GM12865 (cell line): Measurements from ENCODE around the gene PRPS1.

Experiments used
- DNase-seq: peaks from one replicate; pipeline ENCODE4 v3.0.0; 2010; ENCODE audit warnings: low read depth
- H3K4me3 ChIP-seq: 2 replicates; pipeline ENCODE4 v1.5.1; 2011; ENCODE audit warnings: mild to moderate bottlenecking, low read depth, low read length, control low read depth
- TF ChIP-seq, protein P1 (sequence below): IDR thresholded peaks from 2 replicates; pipeline ENCODE4 v1.5.1; 2011; ENCODE audit warnings: low read length, control low read depth, low read depth, inconsistent platforms; ENCODE audit not compliant: insufficient read depth; ENCODE audit errors: missing control alignments

Gene PRPS1

DNA sequence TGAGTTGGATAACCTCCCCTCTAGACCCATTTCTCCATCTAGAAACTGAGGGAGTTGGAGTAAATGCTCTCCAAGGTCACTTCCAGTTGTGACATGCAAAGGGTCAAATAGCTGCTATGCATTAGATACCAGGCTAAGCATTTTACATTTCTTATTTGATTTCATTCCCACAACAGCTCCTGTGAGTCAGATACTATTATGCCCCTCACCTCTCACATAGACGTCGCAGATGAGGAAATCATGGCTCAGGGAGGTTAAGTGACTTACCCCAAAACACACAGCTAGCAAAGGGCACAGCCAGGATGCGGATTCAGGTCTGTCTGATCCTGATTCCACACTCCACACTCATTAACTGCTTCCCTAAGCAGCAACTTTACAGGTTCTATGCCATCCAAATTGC lies 57.7 kb downstream of the PRPS1 start:
- H3K4me3 ChIP-seq, result no peak overlapping the region
- DNase-seq, result no peak
- TF ChIP-seq, protein P1, sequence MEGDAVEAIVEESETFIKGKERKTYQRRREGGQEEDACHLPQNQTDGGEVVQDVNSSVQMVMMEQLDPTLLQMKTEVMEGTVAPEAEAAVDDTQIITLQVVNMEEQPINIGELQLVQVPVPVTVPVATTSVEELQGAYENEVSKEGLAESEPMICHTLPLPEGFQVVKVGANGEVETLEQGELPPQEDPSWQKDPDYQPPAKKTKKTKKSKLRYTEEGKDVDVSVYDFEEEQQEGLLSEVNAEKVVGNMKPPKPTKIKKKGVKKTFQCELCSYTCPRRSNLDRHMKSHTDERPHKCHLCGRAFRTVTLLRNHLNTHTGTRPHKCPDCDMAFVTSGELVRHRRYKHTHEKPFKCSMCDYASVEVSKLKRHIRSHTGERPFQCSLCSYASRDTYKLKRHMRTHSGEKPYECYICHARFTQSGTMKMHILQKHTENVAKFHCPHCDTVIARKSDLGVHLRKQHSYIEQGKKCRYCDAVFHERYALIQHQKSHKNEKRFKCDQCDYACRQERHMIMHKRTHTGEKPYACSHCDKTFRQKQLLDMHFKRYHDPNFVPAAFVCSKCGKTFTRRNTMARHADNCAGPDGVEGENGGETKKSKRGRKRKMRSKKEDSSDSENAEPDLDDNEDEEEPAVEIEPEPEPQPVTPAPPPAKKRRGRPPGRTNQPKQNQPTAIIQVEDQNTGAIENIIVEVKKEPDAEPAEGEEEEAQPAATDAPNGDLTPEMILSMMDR, result no peak

DNA sequence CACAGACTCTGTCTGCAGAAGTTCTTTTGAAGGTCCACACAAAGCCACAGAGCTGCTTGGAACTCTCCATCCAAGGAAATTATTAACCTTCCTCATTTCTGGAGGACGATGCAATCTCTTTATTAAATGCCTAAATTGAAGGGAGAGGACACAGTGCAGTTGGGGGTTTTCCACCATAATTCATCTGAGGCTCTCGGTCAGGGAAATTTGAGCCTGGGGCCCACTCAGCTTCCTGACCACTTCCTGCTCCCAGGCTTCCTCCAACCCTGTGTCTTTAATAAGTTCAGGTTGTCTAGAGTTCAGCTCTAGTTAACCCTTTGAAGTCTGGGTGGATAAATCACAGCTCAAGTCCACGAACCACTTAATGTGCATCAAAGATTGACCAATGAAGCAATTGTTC lies 58.5 kb downstream of the PRPS1 start:
- TF ChIP-seq, protein P1, result no peak
- DNase-seq, result no peak
- no peak overlapping the region for H3K4me3 ChIP-seq

DNA sequence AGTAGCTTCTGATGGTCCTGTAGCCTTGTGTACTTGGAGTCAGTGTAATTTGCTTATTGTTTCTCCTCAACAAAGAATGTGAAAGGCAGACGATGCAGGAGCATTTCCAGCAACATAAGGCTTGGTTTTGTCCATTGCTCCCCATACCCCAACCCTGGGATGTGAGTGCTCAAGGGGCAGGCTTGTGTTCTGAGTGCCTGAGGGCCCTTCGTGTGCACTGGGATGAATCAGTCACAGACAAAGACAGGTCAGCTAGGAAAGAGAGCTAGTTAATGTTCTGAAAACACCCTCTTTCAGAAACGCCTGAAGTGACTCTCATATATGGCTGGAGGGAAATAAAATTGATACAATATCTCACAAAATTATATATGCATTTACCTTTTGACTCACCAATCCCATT lies 59.1 kb downstream of the PRPS1 start:
- no peak overlapping the region for H3K4me3 ChIP-seq
- TF ChIP-seq, protein P1, result no peak
- DNase-seq, result no peak

DNA sequence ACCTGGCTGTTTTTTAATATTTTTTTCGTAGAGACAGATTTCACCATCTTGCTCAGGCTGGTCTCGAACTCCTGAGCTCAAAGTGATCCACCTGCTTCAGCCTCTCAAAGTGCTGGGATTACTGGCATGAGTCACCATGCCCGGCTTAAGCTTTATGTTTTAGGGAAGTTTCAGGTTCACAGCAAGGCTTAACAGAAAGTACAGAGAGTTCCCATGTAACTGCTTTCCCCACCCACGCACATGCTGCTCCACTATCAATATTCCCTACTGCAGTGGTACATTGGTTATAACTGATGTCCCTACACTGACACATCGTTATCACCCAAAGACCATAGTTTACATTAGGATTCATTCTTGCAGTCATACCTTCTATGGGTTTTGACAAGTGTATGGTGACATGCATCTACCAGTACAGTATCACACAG lies 62.7 kb downstream of the PRPS1 start:
- H3K4me3 ChIP-seq, result no peak overlapping the region
- no peak for DNase-seq
- TF ChIP-seq, protein P1, result no peak

DNA sequence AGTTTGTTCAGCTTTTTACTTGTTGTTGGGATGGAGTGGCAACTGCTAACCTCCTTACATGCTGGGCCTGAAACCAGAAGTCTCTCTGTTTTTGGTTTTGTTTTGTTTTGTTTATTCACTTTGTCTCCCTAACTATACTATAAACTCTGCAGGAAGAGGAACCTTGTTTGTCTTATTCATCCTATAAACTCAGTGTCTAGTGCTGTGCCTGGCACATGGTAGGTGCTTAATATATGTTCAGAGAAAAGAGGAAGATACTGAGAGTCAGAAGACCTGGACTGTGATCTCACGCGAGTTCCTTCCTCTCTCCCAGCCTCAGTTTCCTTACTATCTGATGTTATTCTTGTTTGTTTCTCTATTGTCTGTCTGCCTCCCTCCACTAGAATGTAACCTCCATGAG lies 71.3 kb downstream of the PRPS1 start:
- TF ChIP-seq, protein P1, result no peak
- DNase-seq, result no peak
- H3K4me3 ChIP-seq, result no peak overlapping the region

DNA sequence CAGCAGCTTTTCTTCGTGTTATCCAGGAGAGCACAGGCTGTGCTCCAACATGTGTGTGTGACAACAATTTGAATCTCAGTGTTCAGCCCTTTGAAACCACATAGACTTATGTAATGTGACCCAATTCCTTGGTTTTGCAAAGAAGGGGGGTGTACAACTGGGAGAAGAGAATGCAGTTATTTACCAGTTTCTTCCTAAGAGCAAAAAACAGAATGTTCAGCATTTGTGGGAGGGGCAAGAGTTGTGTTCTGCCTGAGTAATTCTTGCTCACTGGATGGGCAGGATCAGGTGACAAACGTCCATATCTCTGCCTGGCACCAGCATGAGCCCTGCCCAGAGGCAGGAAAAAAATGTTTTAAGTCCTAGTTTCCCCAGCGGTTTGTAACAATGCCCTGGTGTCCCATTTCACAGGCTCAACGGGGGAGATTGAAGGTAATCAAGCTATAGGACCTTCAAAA lies 72.0 kb downstream of the PRPS1 start:
- H3K4me3 ChIP-seq, result no peak overlapping the region
- no peak for DNase-seq
- TF ChIP-seq, protein P1, result no peak
